ENCODE results near the gene SSH3.
A peak's percentile ranks its signal among the peaks of the same experiment; 100 is the strongest.
"Not testable (repeated sequence)": the region's sequence is repeated elsewhere in the genome, so short reads cannot be mapped to it uniquely, and the experiment has no call there.

SSH3 gene

GRCh38 chr11:67312187-67313021 lies 9.1 kb downstream of the SSH3 start:
- DNase-seq, result peak; percentile 61

- no peak for DNase-seq
Measured at GRCh38 chr11:67313125-67313890, 10.0 kb downstream of the SSH3 start.

GRCh38 chr11:67314218-67314617 lies 10.9 kb downstream of the SSH3 start:
- no peak for DNase-seq

GRCh38 chr11:67315325-67315909 lies 12.1 kb downstream of the SSH3 start:
- DNase-seq, result no peak

- DNase-seq, result no peak
Measured at GRCh38 chr11:67316882-67317204, 13.5 kb downstream of the SSH3 start.

- DNase-seq, result peak; percentile 97
Measured at GRCh38 chr11:67317205-67317887, 14.0 kb downstream of the SSH3 start.

GRCh38 chr11:67317888-67318555 lies 14.7 kb downstream of the SSH3 start:
- DNase-seq, result no peak

GRCh38 chr11:67318876-67319275 lies 15.5 kb downstream of the SSH3 start:
- DNase-seq, result not testable (repeated sequence)

- no peak for DNase-seq
Measured at GRCh38 chr11:67320011-67320410, 16.7 kb downstream of the SSH3 start.

- DNase-seq, result no peak
Measured at GRCh38 chr11:67320691-67321090, 17.4 kb downstream of the SSH3 start.

GRCh38 chr11:67321313-67321871 lies 18.1 kb downstream of the SSH3 start:
- no peak for DNase-seq

- no peak for DNase-seq
Measured at GRCh38 chr11:67322049-67322448, 18.7 kb downstream of the SSH3 start.

GRCh38 chr11:67323526-67323925 lies 20.2 kb downstream of the SSH3 start:
- DNase-seq, result no peak

- DNase-seq, result no peak
Measured at GRCh38 chr11:67332081-67332691, 28.9 kb downstream of the SSH3 start.

- no peak for DNase-seq
Measured at GRCh38 chr11:67337257-67337656, 33.9 kb downstream of the SSH3 start.

- no peak for DNase-seq
Measured at GRCh38 chr11:67344264-67344663, 40.9 kb downstream of the SSH3 start.

- no peak for DNase-seq
Measured at GRCh38 chr11:67345247-67345919, 42.1 kb downstream of the SSH3 start.

GRCh38 chr11:67345920-67346819 lies 42.8 kb downstream of the SSH3 start:
- no peak for DNase-seq

GRCh38 chr11:67347964-67348749 lies 44.8 kb downstream of the SSH3 start:
- DNase-seq, result no peak
